ENCODE data around the gene TNFAIP3. TPM values are rescaled to one million over a fixed set of nuclear protein-coding genes. Genes with fewer than 3 reads are reported as not detected.

Gene TNFAIP3
- total and polyA plus RNA-seq, 2 of the 8 experiments (the other 6 are each of a cell fraction or from before 2014, with no cell fraction given) = 1.6 to 2.0 TPM

DNA sequence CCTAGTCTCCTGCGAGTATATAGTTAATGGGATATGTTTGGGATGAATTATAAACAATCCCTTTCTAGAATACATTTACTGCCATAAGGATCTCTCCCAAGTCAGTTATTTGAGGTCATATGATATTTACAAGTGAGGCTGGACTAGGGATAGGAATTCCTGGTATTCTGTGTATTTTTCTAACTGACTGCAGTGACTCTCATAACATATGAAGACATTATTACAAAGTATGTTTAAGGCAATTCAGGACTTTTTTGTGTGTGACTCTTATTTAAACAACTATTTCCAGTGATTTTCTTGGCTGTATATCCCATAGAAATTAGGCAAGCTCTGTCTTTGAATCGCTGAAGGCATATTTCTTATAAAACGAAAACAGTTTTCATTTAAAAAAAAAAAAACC is 18.4 kb upstream of the TNFAIP3 start (continued):
- TF ChIP-seq, protein P1, sequence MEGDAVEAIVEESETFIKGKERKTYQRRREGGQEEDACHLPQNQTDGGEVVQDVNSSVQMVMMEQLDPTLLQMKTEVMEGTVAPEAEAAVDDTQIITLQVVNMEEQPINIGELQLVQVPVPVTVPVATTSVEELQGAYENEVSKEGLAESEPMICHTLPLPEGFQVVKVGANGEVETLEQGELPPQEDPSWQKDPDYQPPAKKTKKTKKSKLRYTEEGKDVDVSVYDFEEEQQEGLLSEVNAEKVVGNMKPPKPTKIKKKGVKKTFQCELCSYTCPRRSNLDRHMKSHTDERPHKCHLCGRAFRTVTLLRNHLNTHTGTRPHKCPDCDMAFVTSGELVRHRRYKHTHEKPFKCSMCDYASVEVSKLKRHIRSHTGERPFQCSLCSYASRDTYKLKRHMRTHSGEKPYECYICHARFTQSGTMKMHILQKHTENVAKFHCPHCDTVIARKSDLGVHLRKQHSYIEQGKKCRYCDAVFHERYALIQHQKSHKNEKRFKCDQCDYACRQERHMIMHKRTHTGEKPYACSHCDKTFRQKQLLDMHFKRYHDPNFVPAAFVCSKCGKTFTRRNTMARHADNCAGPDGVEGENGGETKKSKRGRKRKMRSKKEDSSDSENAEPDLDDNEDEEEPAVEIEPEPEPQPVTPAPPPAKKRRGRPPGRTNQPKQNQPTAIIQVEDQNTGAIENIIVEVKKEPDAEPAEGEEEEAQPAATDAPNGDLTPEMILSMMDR (IDR thresholded peaks at IDR 0.05; ENCODE audit: control extremely low read depth in 1 of 3, insufficient read depth in 1 of 3, low read depth in 1 of 3, low read length in 3 of 3) = no peak
- TF ChIP-seq CBX8 (IDR thresholded peaks at IDR 0.05; ENCODE audit: borderline replicate concordance, low read depth, low read length) (no peak), SIN3A (conservative IDR thresholded peaks at IDR 0.05 in 1 of 2, IDR thresholded peaks at IDR 0.05 in 1 of 2; ENCODE audit: low read depth in 1 of 2, low read length in 2 of 2) (no peak), KDM4A (IDR thresholded peaks at IDR 0.05; ENCODE audit: low read depth, low read length, severe bottlenecking) (no peak), TAF1 (IDR thresholded peaks at IDR 0.05; ENCODE audit: low read depth, low read length) (no peak), YY1 (IDR thresholded peaks at IDR 0.05; ENCODE audit: low read depth, low read length) (no peak)
